ENCODE data around the gene GATA5. TPM values are rescaled to one million over a fixed set of nuclear protein-coding genes. Genes with fewer than 3 reads are reported as not detected.

The GATA5 gene
- total RNA-seq, 1 experiment from 2014 or later = 0.18 TPM

DNA sequence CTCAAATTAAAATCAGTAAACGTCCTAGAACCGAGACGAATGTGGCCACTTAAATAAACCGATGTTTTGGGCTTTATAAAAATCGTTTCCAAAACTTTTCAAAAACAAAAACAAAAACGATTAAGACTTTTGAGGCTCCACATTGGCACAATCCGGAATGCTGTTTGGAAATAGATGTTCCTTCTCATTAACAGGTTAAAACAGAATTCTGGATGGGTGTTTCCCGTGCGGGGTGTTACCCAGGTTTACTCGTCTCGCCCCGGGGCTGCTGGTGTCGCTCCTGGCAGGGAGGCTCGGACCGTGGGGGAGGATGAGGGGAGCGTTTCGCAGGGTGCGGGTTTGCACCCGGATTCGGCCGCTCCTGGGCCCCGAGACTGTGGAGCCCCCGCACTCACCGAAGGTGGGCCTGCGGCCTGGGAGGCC is 1.2 kb downstream of the GATA5 start:
- ATAC-seq (no peak), DNase-seq (no peak)
- TF ChIP-seq EZH2 (IDR thresholded peaks at IDR 0.05; ENCODE audit: low read length, unreplicated experiment) (no peak), EZH2phosphoT487 (IDR thresholded peaks at IDR 0.05; ENCODE audit: borderline replicate concordance, low read length) (no peak)
- TF ChIP-seq, protein P1, sequence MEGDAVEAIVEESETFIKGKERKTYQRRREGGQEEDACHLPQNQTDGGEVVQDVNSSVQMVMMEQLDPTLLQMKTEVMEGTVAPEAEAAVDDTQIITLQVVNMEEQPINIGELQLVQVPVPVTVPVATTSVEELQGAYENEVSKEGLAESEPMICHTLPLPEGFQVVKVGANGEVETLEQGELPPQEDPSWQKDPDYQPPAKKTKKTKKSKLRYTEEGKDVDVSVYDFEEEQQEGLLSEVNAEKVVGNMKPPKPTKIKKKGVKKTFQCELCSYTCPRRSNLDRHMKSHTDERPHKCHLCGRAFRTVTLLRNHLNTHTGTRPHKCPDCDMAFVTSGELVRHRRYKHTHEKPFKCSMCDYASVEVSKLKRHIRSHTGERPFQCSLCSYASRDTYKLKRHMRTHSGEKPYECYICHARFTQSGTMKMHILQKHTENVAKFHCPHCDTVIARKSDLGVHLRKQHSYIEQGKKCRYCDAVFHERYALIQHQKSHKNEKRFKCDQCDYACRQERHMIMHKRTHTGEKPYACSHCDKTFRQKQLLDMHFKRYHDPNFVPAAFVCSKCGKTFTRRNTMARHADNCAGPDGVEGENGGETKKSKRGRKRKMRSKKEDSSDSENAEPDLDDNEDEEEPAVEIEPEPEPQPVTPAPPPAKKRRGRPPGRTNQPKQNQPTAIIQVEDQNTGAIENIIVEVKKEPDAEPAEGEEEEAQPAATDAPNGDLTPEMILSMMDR (conservative IDR thresholded peaks at IDR 0.05; ENCODE audit: low read depth, low read length) = no peak
- no peaks in the 10 kb centered on the region for H3K9me2 ChIP-seq (replicated peaks; ENCODE audit: low read length)
- H3K36me3 ChIP-seq (ENCODE audit: low read depth, low read length) = no peaks in the 10 kb centered on the region
- H3F3A ChIP-seq (ENCODE audit: low read length, unreplicated experiment) = no peaks in the 10 kb centered on the region
- CTCF ChIA-PET = no interaction called here
- H3K9me3 ChIP-seq (ENCODE audit: low read length) = no peaks in the 10 kb centered on the region
- H4K20me1 ChIP-seq (ENCODE audit: low read length) = no peaks in the 10 kb centered on the region
- H3K27ac ChIP-seq (ENCODE audit: low read length) = no peak overlapping the region
- no peaks in the 10 kb centered on the region for H3K4me1 ChIP-seq (ENCODE audit: insufficient read depth, low read length)
- intact Hi-C loops (cut with micrococcal nuclease) = no loop called here
- H3K79me2 ChIP-seq (ENCODE audit: low read length) = no peaks in the 10 kb centered on the region
- POLR2A ChIA-PET (ENCODE audit: unreplicated experiment) = no interaction called here
- H3K9ac ChIP-seq (ENCODE audit: low read length) = no peak overlapping the region
- peaks cover 50% of the 10 kb centered on the region for H3K27me3 ChIP-seq (ENCODE audit: low read length)
- no peak overlapping the region for H3K4me3 ChIP-seq (ENCODE audit: low read length)
- BruUV-seq (replicated peaks) = no TSS peak
- no peak overlapping the region for H2AFZ ChIP-seq (ENCODE audit: low read length)
- no peak overlapping the region for H3K4me2 ChIP-seq (ENCODE audit: low read length)

GRCh38 chr20:62473717-62474603 is 1.8 kb downstream of the GATA5 start:
- no peak overlapping the region for H3K27ac ChIP-seq (ENCODE audit: low read length)
- no peaks in the 10 kb centered on the region for H3K9me2 ChIP-seq (replicated peaks; ENCODE audit: low read length)
- H4K20me1 ChIP-seq (ENCODE audit: low read length) = no peaks in the 10 kb centered on the region
- H3F3A ChIP-seq (ENCODE audit: low read length, unreplicated experiment) = no peaks in the 10 kb centered on the region
- no peaks in the 10 kb centered on the region for H3K4me1 ChIP-seq (ENCODE audit: insufficient read depth, low read length)
- intact Hi-C loops (cut with micrococcal nuclease) = no loop called here
- no peak overlapping the region for H3K4me3 ChIP-seq (ENCODE audit: low read length)
- CTCF ChIA-PET = no interaction called here
- DNase-seq = no peak
- no peak for ATAC-seq
- no TSS peak for BruUV-seq (replicated peaks)
- no peaks in the 10 kb centered on the region for H3K9me3 ChIP-seq (ENCODE audit: low read length)
- TF ChIP-seq, protein P1 (conservative IDR thresholded peaks at IDR 0.05; ENCODE audit: low read depth, low read length) = no peak
- TF ChIP-seq EZH2phosphoT487 (IDR thresholded peaks at IDR 0.05; ENCODE audit: borderline replicate concordance, low read length) = no peak
- TF ChIP-seq EZH2 (IDR thresholded peaks at IDR 0.05; ENCODE audit: low read length, unreplicated experiment) = no peak
- H3K36me3 ChIP-seq (ENCODE audit: low read depth, low read length) = no peaks in the 10 kb centered on the region
- H3K9ac ChIP-seq (ENCODE audit: low read length) = no peak overlapping the region
- H3K4me2 ChIP-seq (ENCODE audit: low read length) = no peak overlapping the region
- no peaks in the 10 kb centered on the region for H3K79me2 ChIP-seq (ENCODE audit: low read length)
- H3K27me3 ChIP-seq (ENCODE audit: low read length) = peaks cover 56% of the 10 kb centered on the region
- no peak overlapping the region for H2AFZ ChIP-seq (ENCODE audit: low read length)
- POLR2A ChIA-PET (ENCODE audit: unreplicated experiment) = no interaction called here

GRCh38 chr20:62472941-62473585 is 2.7 kb downstream of the GATA5 start:
- H3K4me1 ChIP-seq (ENCODE audit: insufficient read depth, low read length) = no peaks in the 10 kb centered on the region
- POLR2A ChIA-PET (ENCODE audit: unreplicated experiment) = no interaction called here
- BruUV-seq (replicated peaks) = no TSS peak
- H3F3A ChIP-seq (ENCODE audit: low read length, unreplicated experiment) = no peaks in the 10 kb centered on the region
- no peaks in the 10 kb centered on the region for H3K9me2 ChIP-seq (replicated peaks; ENCODE audit: low read length)
- H3K27me3 ChIP-seq (ENCODE audit: low read length) = peaks cover 50% of the 10 kb centered on the region
- H3K9me3 ChIP-seq (ENCODE audit: low read length) = no peaks in the 10 kb centered on the region
- H3K36me3 ChIP-seq (ENCODE audit: low read depth, low read length) = no peaks in the 10 kb centered on the region
- H3K9ac ChIP-seq (ENCODE audit: low read length) = no peak overlapping the region
- no peak overlapping the region for H3K27ac ChIP-seq (ENCODE audit: low read length)
- no peaks in the 10 kb centered on the region for H4K20me1 ChIP-seq (ENCODE audit: low read length)
- ATAC-seq (no peak; the same call in 1 of the 2 replicates), DNase-seq (no peak)
- no peak overlapping the region for H2AFZ ChIP-seq (ENCODE audit: low read length)
- CTCF ChIA-PET = no interaction called here
- intact Hi-C loops (cut with micrococcal nuclease) = no loop called here
- TF ChIP-seq, protein P1 (conservative IDR thresholded peaks at IDR 0.05; ENCODE audit: low read depth, low read length) = no peak
- TF ChIP-seq EZH2 (IDR thresholded peaks at IDR 0.05; ENCODE audit: low read length, unreplicated experiment) (no peak), EZH2phosphoT487 (IDR thresholded peaks at IDR 0.05; ENCODE audit: borderline replicate concordance, low read length) (no peak)
- no peaks in the 10 kb centered on the region for H3K79me2 ChIP-seq (ENCODE audit: low read length)
- no peak overlapping the region for H3K4me2 ChIP-seq (ENCODE audit: low read length)
- no peak overlapping the region for H3K4me3 ChIP-seq (ENCODE audit: low read length)
